SKM-1 (cell line): Measurements from ENCODE around the gene UGT1A7.

Experiments used
- DNase-seq: peaks from one replicate; lab custom pipeline; 2025; ENCODE audit not compliant: unreplicated experiment; lab: John Stamatoyannopoulos, UW

UGT1A7 gene

DNA sequence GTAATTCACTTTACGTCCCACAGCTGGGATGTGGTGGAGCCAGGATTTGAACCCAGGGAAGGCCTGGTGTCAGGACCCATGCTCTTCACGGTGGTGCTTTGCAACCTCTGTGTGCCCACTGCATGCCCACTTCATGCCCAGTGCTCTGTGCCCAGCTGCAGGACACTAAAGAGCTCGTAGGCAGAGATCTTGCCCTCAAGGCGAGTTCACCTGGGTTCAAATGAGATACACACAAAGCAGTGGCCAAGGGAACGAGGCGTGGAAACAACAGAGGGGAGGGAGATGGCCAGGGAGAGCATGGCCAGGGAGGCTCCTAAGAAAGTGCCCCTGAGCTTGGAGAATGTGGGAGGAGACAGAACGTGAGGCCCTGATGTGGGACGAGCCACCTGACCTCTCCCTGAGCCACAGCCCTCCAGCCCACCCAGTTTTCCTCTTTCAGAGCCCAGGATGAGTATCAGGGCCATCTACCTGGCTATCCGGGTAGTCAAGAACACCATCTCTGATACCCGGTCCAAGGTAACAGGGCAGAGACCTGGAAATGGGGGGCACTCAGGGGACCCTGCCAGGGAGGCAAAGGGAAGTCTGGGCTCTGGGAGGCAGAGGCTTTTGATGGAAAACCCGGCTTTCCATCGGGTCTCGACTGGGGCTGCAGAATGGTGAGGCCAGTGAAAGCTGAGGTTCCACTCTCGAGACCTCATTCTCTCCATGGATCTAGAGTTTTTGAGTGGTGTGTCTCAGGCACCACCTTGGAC is 116.8 kb downstream of the UGT1A7 start:
- no peak for DNase-seq

DNA sequence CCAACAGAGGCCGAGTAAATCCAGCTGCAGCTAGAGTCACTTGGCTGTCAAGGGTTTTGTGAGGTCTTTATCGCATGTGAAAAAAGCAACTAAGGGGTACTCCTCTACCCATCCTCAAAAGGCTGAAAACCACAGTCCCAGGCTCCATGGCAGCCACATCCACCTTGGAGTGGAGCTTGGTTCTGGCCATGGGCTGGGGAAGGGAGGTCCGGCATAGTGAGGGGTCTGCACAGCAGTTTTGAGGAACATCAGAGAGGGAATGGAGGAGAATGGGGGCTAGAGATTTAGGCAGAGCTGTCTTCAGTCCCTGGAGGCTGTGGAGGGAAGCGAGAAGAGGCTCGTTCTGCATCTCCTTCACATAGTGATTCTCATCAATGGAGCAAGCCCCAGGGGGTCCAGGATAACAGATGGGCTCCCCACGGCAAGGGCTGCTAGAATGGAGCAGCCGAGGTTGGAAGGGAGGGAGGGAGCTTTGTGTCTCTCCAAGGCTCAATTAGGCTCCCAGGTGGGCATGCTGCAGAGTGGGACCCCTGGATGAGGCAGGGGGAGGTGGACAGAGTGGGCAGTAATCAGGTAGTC is 117.5 kb downstream of the UGT1A7 start:
- no peak for DNase-seq

- DNase-seq, result no peak
These were observed 118.0 kb downstream of the UGT1A7 start for GRCh38 chr2:233799716-233800115.

GRCh38 chr2:233800208-233800607 is 118.5 kb downstream of the UGT1A7 start:
- no peak for DNase-seq

DNA sequence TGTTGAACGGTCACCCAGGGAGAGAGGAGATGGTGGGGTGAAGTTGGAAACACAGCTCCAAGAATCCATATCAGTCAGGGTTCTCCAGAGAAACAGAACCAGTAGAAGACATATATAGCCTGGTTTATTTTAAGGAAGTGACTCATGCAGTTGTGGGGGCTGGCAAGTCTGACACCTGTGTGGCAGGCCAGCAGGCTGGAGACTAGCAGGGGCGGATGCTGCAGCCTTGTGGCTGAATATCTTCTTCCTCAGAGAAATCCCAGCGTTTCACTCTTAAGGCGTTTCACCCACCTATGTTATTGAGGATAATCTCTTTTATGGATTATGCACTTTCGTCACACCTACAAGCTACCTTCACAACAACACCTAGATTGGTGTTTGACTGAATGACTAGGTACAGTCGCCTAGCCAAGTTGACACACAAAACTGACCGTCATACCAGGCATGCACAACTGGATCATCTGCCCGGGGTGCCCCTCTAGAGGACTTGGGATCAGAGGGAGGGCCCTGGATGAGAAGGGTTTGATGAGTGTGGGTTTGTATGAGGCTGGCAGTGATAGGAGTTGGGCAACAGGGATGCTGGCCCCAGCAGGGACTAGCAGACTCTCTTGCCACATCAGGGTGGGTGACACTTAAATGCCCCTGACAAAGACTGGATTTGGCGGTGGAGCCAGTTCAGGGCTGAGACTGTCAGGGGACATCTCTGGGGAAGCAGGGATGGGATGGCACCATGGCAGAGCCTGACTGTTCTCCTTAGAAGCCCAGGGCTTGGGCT is 119.8 kb downstream of the UGT1A7 start:
- no peak for DNase-seq

DNA sequence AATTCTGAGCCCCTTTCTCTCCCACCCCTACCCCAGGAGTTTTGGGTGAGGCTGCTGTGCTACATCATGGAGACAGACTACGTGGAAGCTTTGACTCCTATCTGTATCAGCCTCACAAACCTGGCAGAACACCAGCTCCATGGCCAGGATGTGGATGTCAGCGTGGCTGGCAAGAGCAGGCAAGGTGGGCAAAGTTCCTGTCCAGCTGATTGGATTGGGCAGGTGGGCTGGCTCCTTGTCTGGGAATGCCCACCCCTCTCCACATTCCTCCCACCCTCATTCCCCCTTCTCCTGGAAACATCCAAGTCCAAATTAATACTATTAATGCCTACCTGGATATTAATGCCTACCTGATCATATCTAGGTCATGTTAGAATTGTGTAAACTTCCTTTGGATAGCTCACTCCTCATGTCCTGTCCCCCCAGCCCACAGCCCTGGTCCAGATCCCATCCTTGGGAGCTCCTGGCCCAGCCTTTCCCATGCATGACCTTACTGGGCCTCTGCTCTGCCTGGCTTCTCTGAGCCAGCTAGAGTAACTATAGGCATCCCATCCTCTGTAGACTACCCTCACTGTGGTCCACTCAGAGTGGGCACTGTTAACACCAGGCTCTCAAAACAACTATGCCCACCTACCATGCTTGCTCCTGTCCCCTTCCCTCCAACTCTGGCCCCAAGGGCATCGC is 120.6 kb downstream of the UGT1A7 start:
- no peak for DNase-seq

DNA sequence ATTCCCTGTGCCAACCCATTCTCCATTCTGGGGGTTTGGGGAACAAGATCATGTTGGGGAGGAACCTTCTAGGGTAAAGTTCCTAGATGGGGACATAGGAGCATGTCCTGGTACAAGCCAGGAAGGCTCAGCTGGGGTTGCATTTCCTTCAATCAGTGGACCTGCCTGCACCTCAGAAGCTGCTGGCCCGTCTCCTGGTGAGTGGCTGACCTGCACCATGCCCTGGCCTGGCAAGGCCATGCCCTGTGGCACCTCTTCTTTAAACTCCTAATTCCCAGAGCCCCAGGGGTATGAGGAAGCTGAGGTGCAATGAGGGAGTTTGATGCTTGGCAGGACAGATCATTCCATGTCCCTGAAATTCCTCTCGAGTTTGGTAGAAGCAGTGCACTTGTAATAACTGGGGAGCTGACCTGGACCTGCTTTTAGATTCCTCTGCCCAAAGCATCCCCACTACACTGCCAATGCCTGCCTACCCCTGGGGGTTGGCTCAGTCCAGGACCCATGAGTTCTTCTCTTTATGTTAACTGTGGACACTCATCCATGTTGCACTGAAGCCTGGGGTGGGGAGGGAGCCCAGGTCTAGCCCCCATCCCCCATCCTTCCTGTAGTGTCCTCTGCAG is 121.7 kb downstream of the UGT1A7 start:
- DNase-seq, result no peak

DNA sequence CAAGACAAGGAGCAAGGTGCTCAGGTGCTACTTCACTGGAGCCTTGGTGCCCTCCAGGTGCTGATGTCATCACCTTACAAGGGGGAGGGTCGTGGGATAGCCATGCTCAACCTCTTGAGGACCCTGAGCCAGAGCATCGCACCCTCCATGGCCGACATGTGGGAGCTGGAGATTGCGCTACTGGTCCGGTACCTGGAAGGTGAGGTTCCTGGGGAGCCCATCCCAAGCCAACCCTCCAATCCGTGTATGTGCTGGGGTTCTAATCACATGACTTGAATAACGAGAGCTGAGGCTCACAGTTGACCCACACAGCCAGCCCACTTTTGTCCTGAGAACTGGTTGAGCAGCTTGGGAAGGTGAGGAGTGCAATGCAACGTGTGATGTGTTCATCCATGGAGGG is 122.3 kb downstream of the UGT1A7 start:
- no peak for DNase-seq

DNA sequence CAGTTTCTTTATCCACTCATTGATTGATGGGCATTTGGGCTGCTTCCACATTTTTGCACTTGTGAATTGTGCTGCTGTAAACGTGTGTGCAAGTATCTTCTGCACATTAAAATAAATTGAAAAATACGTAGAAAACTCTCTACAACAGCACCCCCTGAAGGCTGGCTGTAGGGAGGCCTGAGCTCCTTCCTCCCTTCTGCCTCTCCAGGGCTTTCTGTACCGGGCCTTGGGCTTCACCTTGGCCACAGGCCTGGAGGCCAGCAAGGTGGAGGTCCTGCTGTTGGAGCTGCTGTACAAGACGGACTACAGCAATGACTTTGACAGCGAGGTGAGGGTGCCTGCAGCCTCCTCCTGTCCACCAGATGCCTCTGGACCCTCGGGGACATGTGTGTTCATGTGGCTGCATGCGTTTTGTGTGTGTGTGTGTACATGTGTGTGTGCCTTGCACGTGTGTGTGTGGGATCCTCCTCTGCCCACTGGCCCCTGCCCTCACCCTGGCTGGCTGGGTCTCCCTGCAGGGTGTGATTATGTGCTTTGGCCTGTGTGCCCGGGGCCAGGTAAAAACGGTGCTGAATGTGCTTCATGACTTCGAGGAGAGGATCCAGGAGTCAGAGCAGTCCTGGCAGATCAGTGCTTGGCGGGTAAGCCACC is 125.6 kb downstream of the UGT1A7 start:
- DNase-seq, result no peak

GRCh38 chr2:233807966-233808935 is 126.5 kb downstream of the UGT1A7 start:
- DNase-seq, result no peak

DNA sequence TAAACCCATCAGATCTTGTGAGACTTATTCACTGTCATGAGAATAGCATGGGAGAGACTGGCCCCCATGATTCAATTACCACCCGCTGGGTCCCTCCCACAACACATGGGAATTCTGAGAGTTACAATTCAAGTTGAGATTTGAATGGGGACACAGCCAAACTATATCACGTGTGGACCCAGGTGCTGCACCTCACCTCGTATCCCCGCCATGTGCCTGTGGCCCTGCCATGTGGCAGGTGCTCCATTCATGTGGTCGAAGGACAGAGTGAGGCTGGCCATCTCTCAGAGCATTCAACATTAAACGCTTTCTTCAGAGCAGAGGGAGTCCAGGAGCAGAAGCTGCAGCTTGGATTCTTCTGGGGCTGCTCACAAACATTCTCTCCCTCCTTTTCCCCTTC is 128.7 kb downstream of the UGT1A7 start:
- no peak for DNase-seq

GRCh38 chr2:233811087-233811486 is 129.4 kb downstream of the UGT1A7 start:
- no peak for DNase-seq

- DNase-seq, result no peak
These were observed 130.0 kb downstream of the UGT1A7 start for GRCh38 chr2:233811732-233812131.

DNA sequence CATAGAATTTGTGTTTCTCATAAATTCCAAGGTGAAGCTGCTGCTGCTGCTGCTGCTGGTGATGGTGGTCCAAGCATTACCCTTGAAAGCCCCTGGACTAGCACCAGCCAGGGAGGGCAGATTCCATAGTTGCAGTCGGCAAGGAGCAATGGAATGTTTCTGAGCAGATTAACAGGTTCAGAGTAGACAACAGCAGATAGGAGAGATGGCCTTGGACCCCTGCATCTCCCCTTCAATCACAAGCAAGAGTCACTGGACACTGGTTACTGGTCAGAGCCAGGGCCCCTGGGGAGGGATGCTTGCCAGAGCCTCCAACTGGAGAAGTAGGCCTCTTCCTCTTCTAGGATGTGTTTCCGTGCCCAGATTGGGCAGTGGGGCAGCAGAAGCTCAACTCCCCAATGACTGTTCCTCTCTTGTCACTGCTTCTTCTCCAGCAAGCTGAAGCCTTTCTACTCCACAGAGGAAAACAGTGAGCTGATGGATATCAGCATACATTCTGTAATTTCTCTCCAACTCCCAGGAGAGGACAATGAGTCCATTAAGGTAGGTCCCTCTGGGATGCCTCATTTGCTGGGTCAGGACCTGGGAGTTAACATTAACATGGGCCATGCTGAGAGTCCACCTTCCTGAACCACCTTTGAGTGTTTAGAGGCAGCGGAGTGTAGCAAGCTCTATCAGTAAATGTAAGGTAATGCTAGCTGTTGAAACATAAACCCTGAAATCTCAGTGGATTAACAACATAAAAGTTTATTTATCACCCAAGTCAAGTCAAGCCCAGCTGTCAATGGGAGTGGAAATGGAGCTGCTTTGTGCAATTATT is 131.7 kb downstream of the UGT1A7 start:
- DNase-seq, result no peak

- no peak for DNase-seq
These were observed 132.5 kb downstream of the UGT1A7 start for GRCh38 chr2:233814056-233814835.

GRCh38 chr2:233815861-233816260 is 134.2 kb downstream of the UGT1A7 start:
- no peak for DNase-seq

DNA sequence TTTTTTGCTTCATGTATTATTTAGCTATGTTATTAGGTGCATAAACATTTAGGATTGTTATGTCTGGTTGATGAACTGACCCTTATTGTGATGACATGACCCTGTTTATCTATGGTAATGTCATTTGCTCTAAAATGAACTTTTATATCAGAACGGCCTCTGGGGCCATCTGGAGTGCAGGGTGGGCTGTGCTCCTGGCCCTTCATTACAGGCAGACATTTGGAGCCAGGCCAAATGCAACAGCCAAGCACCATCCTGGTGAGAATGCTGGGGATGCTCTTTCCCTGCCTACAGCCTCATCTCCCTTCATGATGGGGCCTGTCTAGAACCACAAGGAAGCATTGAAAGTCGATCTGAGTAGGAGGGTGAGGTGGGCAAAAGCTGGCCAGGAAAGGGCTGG is 134.6 kb downstream of the UGT1A7 start:
- no peak for DNase-seq

- DNase-seq, result no peak
These were observed 135.1 kb downstream of the UGT1A7 start for GRCh38 chr2:233816771-233817170.
